Fibroblast of skin of left biceps (primary cell): Measurements from ENCODE around the gene STXBP6.

Experiments used
- DNase-seq, 2 experiments: peaks; one replicate each; pipeline ENCODE4 v3.0.0-alpha.2; 2013; ENCODE audit warnings: low read depth in 2 of 2

Gene STXBP6

DNA sequence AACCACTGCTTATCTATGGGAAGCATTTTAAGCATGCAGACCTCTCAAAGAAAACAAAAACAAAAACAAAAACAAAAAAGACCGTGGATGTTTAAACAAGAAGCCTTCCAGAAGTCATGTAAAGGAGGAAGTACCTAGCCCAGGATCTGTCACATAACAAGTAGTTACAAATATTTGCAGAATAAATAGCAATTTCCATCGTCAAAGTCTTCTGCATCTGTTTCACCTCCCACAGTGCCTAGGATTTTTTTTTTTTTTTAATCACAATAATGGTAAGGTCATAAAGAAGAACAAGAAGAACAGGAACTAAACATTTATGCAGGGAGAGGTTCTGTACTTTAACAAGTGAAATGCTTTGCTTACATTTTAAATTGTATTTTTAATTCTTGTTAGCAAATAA lies 2.4 kb upstream of the STXBP6 start:
- DNase-seq = no peak

DNA sequence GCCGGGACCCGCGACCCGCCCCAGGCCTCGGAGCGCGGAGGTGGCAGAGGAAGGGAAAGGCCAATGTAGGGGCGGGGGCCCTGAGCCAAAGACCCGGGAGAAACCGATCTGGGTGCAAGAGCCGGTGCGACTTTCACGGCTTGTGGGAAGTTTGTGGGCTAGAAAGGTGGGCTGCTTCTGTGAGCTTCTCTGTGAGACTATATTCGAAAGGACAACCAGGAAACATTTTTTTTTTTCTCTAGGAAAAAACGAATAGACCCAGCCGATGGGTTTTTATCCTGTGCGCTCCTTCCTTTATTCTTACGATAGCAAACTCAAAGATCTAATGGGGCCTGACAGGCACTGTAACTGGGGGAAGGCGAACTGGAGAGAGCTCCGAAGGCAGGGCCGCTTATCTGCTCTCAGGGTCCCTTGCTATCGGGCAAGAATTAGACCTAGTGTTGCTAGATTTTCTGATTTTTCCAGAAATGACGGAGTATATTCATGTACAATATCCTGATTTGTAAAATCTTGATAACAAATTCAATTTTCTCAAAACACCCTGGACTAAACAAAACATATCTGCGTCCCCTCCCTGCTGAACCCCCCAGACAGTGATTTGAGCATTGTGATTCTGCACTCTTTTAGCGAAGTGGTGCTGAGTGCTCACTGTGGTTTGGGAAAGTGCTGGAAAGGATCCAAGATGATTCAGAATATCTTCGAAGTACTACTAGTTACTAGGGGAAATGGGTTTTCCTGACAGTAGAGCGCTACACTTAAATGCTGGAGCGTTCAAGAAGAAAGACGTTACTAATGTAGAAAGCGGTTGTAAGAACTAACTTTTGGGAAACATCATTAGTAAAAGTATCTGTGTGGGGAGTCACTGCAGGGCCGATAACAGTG lies 563 bp upstream of the STXBP6 start:
- DNase-seq = peak; percentile 54 to 55

DNA sequence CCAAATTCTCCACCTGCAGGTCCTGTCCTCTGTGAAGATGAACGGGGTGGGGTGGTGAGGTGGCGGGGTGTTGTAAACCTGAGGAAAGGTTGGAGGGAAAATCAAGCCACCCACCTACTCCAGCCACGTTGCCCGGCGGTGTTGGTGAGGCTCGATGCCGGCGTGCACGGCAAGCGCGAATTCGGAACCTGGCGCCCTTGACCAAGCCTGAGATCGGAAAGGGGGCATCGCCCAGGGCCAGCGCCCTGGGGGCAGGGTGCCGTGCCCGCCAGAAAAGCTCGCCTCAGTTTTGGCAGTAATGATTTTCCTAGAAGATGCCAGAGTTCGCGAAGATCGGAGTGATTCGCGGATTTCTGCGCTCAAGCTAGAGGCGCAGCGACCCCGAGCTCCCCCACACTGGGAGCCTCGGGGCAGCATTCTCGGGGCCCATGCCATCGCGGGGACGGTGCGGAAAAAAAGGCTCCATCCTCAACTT lies 817 bp downstream of the STXBP6 start:
- no peak for DNase-seq

DNA sequence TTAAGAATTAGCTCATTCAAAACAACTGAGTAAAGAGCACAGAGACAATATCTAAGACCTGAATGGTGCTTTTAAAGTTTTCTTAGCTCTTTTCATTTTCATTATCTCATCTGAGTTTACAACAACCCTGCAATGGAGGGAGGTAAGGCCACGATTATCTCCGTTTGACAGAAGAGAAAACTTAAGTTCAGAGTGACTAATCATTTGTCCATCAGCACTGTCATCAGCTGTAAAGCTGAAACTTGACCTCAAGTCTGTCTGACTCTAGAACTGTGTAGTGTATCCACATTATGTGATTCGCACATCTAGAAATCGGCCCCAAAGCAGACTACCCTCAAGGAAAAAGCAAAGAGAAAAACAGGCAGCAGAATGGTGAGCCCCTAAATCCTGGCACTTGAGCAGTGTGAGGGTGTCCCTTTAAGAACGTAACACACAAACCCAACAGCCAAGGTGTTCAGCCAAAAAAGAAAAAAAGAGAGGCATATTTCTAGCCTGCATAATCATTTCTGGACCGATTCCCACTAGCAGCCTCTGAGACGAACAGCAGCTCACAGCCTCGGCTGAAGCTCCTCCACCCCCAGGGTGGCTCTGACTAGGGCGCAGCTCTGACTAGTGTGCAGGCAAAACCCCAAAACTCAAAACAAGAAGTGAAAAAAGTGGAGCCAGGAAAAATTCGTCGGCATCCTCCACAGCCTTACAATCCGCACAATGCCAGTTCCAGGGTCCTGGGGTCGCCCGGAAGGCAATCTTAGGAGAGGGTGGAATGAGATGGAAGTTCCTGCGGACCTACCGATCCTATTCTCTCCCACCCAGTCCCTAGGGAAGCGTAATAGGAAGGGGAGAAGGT lies 1.6 kb downstream of the STXBP6 start:
- peak; percentile 66 to 68 for DNase-seq

DNA sequence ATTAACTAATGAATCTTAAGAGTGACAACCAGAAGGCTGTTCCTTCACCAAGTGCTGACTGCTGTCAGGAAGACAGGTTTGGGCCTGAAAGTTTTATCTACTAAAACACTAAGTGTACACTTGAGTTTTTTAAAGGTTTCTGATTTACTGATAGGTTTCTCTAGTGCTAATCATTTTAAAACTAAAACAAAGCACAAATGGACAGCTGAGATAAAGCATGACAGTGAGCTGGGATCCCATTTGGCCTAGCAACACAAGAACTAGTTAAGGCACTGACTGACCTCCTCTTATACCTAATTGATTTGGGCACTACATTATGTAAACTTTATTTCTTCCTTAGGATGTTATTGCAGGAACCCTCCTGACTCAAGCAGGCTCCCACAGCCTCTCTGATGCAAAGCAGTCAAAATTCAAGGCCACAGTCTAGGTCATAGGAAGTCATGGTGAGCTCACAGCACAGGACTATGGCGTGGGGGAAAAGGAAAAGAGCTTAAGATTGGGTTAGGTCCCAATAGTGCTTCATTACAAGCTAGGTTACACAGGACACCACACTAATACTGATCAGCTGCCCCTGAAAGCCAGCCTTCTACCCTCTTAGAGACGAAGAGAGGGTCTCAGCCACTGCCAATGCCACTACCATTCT lies 3.5 kb downstream of the STXBP6 start:
- no peak for DNase-seq

DNA sequence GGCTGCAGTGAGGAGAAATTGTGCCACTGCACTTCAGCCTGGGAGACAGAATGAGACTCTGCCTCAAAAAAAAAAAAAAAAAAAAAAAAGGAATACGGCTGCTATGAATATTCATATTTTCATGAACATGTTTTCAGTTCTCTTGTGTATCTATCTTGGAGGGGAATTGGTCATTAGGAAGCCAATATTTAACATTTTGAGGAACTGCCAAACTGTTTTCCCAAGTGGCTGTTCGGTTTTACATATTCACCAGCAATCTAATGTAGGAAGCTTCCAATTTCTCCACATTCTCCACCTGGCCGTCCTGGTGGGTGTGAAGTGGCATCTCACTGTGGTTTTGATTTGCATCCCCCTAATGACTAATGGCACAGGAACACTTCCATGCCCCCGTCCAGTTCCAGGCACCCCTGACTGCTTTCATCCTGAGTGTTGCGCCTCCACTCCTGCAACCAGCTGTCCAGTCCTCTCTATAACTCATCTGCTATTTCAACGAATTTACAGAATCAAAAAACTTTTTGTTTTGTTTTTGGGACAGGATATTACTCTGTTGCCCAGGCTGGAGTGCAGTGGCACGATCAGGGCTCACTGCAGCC lies 5.7 kb downstream of the STXBP6 start:
- no peak for DNase-seq

DNA sequence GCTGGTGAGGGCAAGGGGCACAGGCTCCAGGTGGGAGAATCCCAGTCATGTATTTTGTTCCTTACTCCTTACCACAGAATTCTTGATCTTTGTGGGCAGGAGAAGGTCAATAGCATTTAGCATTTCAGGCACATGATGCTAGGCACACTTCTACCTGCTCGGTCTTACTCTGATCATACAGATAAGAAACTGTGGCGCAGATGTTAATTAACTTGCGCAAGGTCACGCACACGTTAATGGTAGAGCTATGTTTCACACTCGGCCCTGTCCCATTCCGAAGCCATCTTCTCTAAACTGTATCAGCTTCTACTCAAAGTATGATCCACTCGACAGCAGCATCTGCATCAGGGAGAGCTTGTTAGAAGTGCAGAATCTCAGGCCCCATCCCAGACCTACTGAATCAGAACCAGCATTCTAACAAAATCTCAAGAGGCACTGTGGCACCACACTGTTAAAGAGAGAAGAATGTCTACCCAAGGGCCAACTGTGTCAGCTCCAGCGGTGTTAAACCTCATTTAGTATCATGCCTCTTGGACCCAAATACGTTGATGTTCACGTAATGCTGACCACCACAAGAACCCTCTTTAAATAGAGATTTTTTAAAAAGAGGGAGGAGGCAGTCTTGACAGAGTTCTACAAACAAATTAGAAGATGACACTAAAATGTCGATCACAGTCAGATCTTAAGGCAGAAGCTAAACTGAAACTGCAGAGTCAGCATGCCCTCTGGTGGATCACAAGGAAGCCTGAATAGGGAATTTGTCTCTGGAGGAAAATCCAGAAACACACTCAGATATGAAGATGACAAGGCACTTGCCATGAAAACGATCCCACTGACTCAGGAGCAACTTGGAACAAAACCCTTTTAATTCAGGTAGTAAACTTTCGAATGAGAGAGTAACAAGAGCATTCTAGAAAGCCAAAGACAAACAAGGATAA lies 7.3 kb downstream of the STXBP6 start:
- DNase-seq = peak; percentile 29 to 30

DNA sequence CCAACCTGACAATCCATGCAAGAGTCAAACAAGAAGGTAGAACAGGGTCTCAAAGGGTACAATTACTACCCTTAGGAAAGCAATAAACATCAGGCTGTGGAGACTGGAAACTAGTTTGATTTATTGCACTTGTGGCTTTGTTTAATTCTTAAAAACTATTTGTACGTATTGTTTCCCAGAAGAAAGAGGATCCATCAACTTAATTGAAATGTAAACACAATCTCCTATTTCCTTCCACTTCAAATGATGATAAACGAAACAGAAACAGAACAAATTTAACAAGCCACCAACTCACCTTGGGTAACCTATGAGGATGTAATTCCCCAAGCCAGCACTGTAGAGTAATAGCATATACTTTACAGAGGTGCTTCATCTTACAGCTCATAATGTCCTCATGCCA lies 8.0 kb downstream of the STXBP6 start:
- no peak for DNase-seq

DNA sequence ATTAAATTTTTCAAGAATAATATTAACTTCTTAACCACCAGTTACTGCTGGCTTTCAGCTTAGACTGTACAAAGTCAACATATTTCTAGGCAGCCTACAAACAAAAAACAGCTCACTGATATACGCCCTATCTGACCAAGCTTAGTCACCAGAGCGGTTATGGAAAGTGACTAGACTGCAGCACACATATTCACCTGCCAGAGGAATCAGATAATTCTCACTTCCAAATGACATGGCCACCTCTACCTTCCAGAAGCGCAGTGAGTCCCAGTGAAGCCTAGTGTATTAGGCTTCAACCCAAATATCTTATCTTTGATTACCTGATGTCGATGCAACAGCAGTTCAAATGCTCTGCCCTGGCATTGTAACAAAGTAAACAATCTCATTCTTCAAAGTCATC lies 8.5 kb downstream of the STXBP6 start:
- DNase-seq = no peak

DNA sequence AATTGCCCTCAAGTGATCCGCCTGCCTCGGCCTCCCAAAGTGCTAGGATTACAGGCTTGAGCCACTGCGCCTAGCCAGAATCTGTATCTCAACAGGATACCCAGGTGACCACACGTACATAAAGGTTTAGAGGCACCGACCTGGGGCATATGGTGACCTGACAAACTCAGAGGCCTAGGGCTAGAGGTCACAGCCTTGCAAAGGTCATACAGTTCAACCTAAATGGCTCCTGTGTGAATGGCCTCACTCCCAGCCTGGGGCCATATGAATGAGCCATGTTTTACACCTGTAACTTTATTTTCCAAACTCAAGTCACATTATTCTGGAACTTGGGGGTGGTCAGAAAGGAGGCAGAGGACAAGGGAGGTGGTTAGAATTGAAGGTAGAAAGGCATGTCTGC lies 10.0 kb downstream of the STXBP6 start:
- DNase-seq = no peak

DNA sequence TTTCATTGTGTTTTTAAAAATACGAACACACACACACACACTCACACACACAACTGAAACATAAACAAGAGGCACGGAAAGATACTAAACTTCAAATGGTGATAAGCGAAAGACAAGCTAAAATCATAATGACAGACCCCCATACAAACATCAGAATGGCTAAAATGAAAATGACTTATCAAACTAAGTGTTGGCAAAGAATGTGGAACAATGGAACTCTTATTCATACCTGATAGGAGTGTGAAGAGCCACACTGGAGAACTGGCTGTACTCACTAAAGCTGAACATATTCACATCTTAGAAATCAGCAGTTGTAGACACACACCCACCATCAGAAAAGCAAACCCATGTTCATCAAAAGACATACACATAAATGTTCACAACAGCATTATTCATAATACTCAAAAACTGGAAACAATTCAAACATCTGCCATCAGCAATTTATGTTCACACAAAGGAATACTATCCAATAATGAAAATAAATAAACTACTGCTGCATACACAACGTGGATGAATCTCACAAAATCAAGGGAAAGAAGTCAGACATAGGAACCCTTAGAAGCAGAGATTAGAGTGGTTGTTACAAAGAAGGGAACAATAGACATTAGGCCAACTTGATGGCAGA lies 11.8 kb downstream of the STXBP6 start:
- DNase-seq = no peak

DNA sequence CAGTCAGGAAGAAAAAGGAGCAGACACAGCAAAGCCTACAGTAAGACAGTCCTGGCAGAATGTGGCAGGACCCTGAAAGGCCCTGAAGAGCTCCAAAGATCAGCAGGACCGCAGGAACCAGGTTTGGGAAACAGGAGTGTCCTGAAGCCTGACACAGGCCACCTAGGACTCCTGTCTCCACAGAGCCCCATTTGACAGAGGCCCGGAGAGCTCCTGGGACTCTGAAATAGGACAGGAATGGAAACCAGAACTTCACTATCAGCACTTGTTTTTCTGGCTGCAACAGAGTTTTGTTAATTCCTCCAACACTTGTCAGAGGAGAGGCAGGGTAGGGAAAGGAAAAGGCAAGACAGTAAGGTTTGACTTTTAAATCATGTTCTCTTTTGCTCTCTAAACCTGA lies 12.9 kb downstream of the STXBP6 start:
- no peak for DNase-seq

DNA sequence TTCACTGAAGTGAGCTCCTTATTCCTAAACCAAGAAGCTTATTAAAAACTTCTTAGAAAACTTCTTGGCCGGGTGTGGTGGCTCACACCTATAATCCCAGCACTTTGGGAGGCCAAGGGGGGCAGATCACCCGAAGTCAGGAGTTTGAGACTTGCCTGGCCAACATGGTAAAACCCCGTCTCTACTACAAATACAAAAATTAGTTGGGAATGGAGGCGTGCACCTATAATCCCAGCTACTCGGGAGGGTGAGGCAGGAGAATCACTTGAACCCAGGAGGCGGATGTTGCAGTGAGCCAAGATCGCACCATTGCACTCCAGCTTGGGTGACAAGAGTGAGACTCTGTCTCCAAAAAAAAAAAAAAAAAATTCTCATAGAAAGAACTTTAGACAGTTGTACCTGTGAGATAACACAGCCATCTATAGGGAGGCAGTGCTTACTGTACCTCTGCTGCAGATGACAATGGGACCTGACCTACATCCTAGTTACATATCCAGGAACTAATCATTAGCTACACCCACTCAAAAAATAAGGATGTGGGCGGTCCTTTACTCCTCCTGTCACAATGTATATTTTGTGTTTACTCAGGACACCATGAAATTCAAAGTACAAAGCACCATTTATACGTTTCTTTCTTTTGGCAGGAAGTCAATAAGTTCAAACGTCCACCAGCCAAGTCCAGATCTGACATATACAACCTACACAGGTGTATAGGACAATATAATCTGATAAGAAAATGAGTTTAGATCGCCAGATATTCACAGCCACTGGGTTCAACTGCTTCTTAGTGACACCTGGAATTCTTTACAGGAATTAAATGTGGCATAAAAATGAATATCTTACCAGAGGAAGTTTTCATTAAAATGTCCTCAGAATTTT lies 14.9 kb downstream of the STXBP6 start:
- DNase-seq = no peak

DNA sequence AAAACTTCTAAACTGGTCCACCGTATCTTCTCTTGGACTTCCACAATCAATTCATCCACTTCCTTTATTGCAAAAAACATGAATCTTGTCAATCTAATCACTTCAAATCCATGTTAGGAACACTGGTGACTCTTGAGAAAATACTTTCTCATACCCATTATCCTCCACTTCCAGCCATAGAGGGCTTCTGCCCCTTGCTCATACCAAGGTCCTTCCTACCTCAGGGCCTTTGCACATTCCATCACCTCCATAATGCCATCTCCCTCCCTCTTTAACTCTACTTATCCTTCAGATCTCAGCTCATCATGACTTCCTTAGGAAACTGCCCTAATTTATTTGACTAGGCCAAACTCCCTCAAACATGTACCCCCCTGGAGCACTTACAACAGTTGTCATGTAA lies 16.6 kb downstream of the STXBP6 start:
- no peak for DNase-seq

DNA sequence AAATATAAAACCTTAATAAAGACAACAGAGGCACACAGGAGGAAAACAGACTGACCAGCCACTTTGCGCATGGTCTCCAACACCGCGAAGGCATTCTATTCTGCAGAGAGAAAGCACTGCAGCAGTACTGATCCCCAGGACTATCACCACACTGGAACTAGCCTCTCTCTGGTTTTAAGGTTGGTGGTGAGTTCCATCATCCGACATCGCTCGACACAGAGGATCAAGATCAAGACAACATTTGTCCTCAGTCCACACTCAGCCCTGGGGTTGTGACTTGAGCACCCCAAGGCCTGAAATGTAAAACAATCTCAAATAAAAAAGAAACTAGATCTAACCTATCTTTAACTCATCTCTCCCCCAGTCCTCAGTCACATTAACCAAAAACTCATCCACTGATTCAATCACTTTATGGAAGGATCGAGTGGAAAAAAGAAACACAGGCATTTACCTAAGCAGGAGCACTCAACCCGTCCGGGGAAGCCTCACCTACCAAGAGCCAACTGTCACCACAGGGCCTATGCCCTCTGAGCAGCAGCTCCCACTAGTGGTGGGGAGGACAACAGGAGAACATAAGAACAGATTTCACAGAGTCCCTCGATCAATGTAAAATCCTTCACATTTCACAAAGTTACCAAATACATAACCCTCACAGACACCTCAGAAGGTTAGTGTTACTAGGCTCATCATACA lies 17.7 kb downstream of the STXBP6 start:
- no peak for DNase-seq

DNA sequence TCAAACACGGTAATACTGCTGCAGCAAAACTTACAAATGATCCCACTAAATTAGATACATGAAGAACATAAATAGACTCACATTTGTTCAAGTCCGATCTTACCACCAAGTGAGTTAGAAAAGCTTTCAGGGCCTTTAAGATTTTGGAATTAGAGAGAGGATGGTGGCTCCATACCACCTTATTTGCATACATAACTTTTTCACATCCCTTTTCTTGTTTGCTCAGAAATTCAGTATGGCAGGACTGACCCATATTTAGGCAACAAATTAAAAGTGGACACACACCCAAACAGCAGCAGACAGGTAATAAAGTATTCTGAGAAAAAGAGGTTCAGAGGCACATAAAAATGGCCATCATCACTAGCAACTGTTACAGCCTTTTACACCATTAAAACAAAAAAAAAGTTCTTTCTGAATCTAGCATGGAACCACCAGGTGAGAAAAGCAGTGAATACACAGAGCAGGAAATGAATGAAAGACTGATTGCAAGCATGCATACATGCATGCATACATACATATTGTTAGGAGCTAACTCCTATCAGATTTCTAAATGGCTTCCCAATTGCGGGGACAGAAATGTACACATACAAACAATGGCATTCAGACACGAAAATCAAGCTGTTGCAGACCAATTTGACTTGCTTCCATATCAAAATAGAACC lies 23.3 kb downstream of the STXBP6 start:
- DNase-seq = no peak

DNA sequence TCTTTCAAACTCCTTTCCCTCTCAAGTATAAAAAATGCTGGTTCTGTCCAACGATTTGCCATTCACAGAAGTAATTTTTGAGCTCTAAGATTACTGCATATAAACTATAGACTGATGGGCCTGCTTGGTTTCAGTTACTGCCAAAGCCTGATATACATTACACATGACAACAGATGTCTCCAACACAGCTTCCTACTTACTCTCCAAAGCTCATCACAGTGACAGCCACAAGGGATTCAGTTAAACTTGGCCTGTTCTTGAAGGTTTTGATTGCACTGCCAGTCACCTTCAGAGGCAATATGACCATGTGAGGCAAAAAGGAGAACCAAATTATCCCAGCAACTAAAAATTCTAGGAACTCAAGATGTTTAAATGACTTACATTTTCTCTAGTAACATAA lies 30.1 kb downstream of the STXBP6 start:
- no peak for DNase-seq

DNA sequence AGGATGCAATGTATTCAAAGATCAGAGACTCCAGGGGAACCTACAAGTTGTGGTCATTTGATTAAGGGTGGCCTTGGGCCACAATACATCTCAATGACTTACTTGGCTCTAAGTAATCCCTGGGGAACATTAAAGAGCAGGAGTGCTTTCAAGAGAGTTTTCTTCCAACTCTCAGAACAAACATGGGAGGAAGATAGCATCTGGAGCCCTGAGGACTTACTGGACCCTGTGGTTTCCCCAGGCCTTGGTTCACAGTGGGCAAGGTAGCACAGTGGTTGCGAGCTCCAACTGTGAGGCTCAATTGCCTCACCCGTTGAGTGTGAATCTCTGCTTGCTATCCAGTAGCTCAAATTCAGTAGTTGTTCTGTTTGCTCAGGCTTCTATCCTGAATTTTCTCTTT lies 32.4 kb downstream of the STXBP6 start:
- DNase-seq = no peak
